Mucosa of descending colon (tissue), 3 donors: ENCODE results near the gene RARA. TPM values are rescaled to one million over a fixed set of nuclear protein-coding genes. Genes with fewer than 3 reads are reported as not detected.
"Not testable (repeated sequence)": the region's sequence is repeated elsewhere in the genome, so short reads cannot be mapped to it uniquely, and the experiment has no call there.

Experiments used
- ATAC-seq: fragments of 200-7000 bp; cut with Tn5 transposase; one replicate; pipeline ENCODE4 v1.9.1; 2020; ENCODE audit warnings: mild to moderate bottlenecking, moderate library complexity
- DNase-seq, 3 donors: peaks; one replicate each; pipeline ENCODE4 v3.0.0-alpha.2; 2020
- H3K36me3 ChIP-seq: fragments of 200-600 bp; one replicate; pipeline ENCODE4 v1.8.0; 2021; ENCODE audit warnings: low read depth, mild to moderate bottlenecking
- H3K4me1 ChIP-seq: fragments of 200-600 bp; one replicate; pipeline ENCODE4 v1.8.0; 2021; ENCODE audit warnings: low read depth, mild to moderate bottlenecking
- H3K4me3 ChIP-seq: fragments of 200-600 bp; one replicate; pipeline ENCODE4 v1.8.0; 2021; ENCODE audit warnings: mild to moderate bottlenecking
- H3K9me3 ChIP-seq: fragments of 200-600 bp; one replicate; pipeline ENCODE4 v1.8.0; 2021; ENCODE audit warnings: mild to moderate bottlenecking
- CTCF ChIP-seq: fragments of 200-600 bp; IDR thresholded peaks from one replicate; pipeline ENCODE4 v1.8.0; 2022; ENCODE audit warnings: antibody characterized with exemption, mild to moderate bottlenecking
- intact Hi-C, 2 donors: fragments of 100-400 bp; cut with DNase I in 1 of 2; cut with micrococcal nuclease in 1 of 2; formaldehyde crosslinking; loops; one replicate each; pipeline versions ENCODE4 v1.11.0 to v1.11.1; 2022; cut with DNase I, micrococcal nuclease
- total RNA-seq, 3 donors: library from RNA; stranded (reverse); fragmentation: NEBNext Ultra II Directional in 2 of 3; extraction: Animal tissue kit (Norgen Biotek cat#: 25700) in 2 of 3; gene quantifications; one replicate each; pipeline versions ENCODE4 v1.2.1 to v1.2.4, GENCODE V29; 2021 to 2023
- donor health status: DM: no; HTN: no; CAD: no; lungs with moderate emphysema.
- donor health status: DM: no; HTN: no; CAD: no.
- donor health status: DM: no; HTN: yes; CAD: no.

RARA gene
- total RNA-seq, 3 donors from 2014 or later: 42.2 to 51.2 (median 49.6) TPM

GRCh38 chr17:40366076-40366860, 57.3 kb downstream of the RARA start:
- ATAC-seq (no peak), DNase-seq (no peak)
- Histone ChIP-seq H3K4me3 (no peak overlapping the region), H3K9me3 (no peaks in the 10 kb centered on the region), H3K4me1 (peaks cover 6% of the 10 kb centered on the region), H3K36me3 (no peaks in the 10 kb centered on the region)
- intact Hi-C loops: no loop called here
- no peak for TF ChIP-seq CTCF

GRCh38 chr17:40366861-40367518, 58.0 kb downstream of the RARA start:
- no peak for TF ChIP-seq CTCF
- intact Hi-C loops: no loop called here
- ATAC-seq (no peak), DNase-seq (no peak)
- no peaks in the 10 kb centered on the region for H3K9me3 ChIP-seq
- no peak overlapping the region for H3K4me3 ChIP-seq
- H3K4me1 ChIP-seq: peaks cover 6% of the 10 kb centered on the region
- H3K36me3 ChIP-seq: no peaks in the 10 kb centered on the region

- intact Hi-C loops, ATAC-seq, H3K9me3 ChIP-seq, H3K4me1 ChIP-seq, DNase-seq, H3K4me3 ChIP-seq, H3K36me3 ChIP-seq: not testable (repeated sequence)
Observed at GRCh38 chr17:40367728-40368127, 58.7 kb downstream of the RARA start.

- no peak for DNase-seq
Observed at GRCh38 chr17:40369923-40370322, 60.9 kb downstream of the RARA start.

GRCh38 chr17:40371261-40371929, 62.4 kb downstream of the RARA start:
- no peak for TF ChIP-seq CTCF
- H3K4me1 ChIP-seq: peaks cover 8% of the 10 kb centered on the region
- DNase-seq (no peak), ATAC-seq (peak; percentile 37)
- no peaks in the 10 kb centered on the region for H3K36me3 ChIP-seq
- H3K9me3 ChIP-seq: no peaks in the 10 kb centered on the region
- intact Hi-C loops: no loop called here
- H3K4me3 ChIP-seq: no peak overlapping the region

More at GRCh38 chr17:40369923-40370322, 60.9 kb downstream of the RARA start:
- TF ChIP-seq CTCF: no peak
- Histone ChIP-seq H3K4me3 (no peak overlapping the region), H3K4me1 (peaks cover 8% of the 10 kb centered on the region), H3K36me3 (no peaks in the 10 kb centered on the region), H3K9me3 (no peaks in the 10 kb centered on the region)
- intact Hi-C loops: no loop called here
- ATAC-seq: no peak

- DNase-seq (no peak), ATAC-seq (no peak)
- intact Hi-C loops: no loop called here
- no peaks in the 10 kb centered on the region for H3K9me3 ChIP-seq
- no peaks in the 10 kb centered on the region for H3K36me3 ChIP-seq
- no peak overlapping the region for H3K4me3 ChIP-seq
- TF ChIP-seq CTCF: no peak
- peaks cover 8% of the 10 kb centered on the region for H3K4me1 ChIP-seq
Observed at GRCh38 chr17:40372031-40372430, 63.1 kb downstream of the RARA start.

- H3K4me3 ChIP-seq, DNase-seq, H3K9me3 ChIP-seq, intact Hi-C loops, ATAC-seq, H3K4me1 ChIP-seq, H3K36me3 ChIP-seq: not testable (repeated sequence)
Observed at GRCh38 chr17:40372644-40373043, 63.7 kb downstream of the RARA start.
